ENCODE results near the gene CEP83.
"Not testable (repeated sequence)": the region's sequence is repeated elsewhere in the genome, so short reads cannot be mapped to it uniquely, and the experiment has no call there.

The CEP83 gene

DNA sequence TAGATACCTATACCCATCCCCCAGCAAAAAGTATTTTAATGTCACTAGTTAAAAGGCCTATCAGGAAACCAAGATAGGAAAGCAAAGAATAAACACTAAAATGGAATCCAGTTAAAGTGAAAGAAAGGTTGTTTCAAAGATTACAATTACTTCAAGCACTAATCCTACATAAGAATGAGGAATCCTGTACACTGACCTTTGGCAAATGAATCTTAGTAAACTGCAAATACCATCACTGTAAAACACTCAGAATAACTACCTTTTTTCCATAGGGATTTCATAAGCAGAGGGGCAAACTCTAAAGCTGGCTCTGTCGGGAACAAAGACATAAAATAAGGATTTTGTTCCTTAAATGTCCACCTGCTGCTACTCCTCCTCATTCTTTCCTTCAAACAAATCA lies 25.9 kb downstream of the CEP83 start:
- no peak for DNase-seq (ENCODE audit: low read depth in 2 of 3, low spot score in 2 of 3)

GRCh38 chr12:94430304-94430703 lies 29.4 kb downstream of the CEP83 start:
- no peak for DNase-seq (ENCODE audit: low read depth in 2 of 3, low spot score in 2 of 3)

DNA sequence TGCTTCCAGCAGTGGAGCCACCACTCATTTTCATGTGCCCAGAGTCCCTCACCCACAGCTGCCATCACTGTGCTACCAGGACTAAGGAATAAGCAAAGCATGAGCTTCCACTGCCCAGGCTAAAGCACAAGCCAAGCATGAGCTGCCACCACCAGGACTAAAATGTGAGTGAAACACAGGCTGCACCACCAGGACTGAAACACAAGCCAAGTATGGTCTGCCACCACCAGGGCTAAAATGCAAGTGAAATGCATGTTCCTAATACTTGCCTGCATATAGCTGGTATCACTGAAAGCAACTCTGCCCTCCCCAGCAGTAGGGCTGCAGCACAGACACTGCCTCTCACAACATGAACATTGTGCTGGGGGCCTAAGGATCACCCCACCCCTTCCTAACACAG lies 30.0 kb downstream of the CEP83 start:
- DNase-seq (ENCODE audit: low read depth in 2 of 3, low spot score in 2 of 3): no peak

GRCh38 chr12:94429191-94429590 lies 30.5 kb downstream of the CEP83 start:
- no peak for DNase-seq (ENCODE audit: low read depth in 2 of 3, low spot score in 2 of 3)

- DNase-seq (ENCODE audit: low read depth in 2 of 3, low spot score in 2 of 3): no peak
These were observed 31.9 kb downstream of the CEP83 start for GRCh38 chr12:94427501-94428381.

- DNase-seq (ENCODE audit: low read depth in 2 of 3, low spot score in 2 of 3): no peak
These were observed 33.6 kb downstream of the CEP83 start for GRCh38 chr12:94426049-94426448.

- not testable (repeated sequence) for DNase-seq (ENCODE audit: low read depth in 2 of 3, low spot score in 2 of 3)
These were observed 34.8 kb downstream of the CEP83 start for GRCh38 chr12:94424830-94425229.

DNA sequence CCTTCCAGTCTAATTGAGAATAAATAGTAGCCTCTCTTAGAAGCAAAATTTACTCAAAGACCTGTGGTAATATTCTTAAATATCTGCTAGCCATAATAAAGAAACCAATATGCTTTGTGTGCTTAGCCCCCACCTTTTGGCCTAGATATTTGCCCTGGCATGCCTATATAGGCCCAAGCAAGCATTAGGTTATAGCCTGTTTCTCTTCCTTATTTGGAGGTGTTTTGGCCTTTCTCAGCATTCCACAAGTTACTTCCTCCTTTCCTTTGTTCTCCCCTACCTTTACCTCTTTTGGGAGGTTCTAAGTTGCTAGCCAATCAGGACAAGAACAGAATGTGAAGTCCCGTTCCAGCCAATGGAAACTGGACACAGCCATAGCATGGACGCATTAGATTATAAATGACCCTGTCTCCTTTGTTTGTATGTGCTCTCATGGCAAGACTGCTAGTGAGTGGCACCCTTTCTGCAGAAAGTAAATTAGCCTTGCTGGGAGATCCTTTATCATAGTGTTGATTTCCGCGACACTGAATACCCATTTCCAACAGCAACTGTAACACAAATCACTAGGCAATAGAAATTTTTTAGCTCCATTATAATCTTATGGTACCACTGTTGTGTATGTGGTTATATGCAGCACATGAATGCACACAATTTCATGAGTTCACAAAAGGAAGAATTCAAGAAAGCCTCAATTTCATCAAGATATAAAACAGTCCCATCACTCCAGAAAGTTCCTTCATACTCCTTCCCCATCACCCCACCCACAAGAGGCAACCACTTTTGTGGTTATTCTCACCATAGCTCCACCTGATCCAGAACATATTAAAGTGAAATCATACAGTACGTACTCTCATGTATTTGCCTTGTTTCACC lies 37.6 kb downstream of the CEP83 start:
- DNase-seq (ENCODE audit: low read depth in 2 of 3, low spot score in 2 of 3): no peak

DNA sequence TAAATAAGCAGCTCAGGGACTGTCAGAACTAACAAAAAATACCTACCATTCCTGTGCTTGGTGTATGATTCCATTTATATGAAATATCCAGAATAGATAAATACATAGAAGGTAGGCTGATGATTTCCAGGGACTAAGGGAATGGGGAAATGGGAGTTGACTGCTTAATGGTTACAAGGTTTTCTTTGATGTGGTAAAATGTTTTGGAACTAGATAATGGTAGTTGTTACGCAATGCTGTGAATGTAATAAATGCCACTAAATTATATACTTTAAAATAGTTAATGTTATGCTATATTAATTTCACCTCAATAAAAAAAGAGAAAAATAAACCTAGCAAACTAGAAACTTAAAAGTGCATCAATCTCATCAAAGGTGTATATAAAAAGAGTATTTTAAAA lies 41.1 kb downstream of the CEP83 start:
- DNase-seq (ENCODE audit: low read depth in 2 of 3, low spot score in 2 of 3): no peak

DNA sequence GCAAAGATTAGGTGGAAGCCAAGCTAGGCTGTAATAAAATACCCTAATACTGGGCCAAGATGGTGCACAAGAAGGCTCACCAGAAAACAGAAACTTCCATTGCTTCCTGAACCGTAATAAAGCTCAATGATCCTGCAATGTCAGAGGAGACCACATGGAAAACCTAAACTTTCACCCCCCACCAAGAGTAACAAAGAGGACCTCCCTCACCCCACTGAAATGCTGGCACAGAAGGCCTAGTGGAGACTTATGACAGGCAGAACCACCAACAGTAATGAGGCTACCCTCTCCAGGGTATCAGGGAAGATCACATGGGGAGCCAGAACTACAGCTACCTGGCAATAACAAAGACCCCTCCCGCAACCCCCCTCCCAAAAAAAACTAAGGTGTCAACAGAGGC lies 43.1 kb downstream of the CEP83 start:
- DNase-seq (ENCODE audit: low read depth in 2 of 3, low spot score in 2 of 3): no peak

DNA sequence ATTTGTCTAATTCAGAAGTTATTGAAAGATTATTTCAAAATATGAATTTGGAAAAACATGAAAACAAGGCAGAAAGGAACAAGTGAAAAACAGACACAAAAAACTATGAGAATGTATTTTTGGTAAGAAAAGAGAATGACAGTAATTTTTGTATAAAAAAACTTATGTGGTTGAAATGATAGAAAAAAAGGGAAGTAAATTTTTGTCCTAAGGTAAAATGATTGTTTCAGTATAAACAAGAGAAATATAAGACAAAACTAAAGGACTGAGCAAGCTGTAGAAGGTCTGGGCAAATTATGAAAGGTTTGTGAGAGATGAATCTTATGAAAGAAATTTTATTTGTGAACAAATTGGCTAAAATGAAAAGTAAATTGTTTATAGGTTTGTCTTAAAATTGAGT lies 44.6 kb downstream of the CEP83 start:
- no peak for DNase-seq (ENCODE audit: low read depth in 2 of 3, low spot score in 2 of 3)

DNA sequence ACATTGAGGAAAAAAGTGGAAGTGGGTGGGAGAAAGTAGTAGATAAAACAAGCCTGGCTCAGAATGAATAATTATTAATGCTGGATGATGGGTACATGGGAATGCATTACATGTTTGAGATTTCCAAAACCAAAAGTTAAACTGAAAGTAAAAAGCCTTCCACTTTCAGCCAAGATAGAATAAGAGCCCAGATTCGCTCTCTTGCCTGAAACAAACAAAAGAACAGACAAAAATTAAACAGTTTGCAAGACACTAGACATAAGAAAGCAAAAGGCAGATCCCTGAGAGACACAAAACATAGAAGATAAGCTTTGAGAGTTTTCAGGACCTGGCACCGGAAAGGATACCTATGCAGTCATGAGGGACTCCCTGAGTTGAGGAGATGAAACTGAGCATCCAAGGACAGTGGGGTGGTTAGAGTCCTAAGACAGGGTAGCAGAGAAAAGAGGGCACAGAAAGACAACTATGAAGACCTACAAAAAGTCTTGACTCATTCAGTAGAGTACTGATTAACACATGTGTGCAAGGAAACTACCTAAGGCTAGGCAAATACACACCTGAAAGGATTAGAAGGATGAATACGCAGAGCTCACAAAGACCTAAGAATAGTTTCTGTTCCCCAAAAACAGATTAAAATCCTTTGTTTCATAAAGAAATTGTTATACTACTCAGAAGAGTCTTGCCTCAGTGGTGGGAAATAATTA lies 54.1 kb downstream of the CEP83 start:
- DNase-seq (ENCODE audit: low read depth in 2 of 3, low spot score in 2 of 3): no peak

DNA sequence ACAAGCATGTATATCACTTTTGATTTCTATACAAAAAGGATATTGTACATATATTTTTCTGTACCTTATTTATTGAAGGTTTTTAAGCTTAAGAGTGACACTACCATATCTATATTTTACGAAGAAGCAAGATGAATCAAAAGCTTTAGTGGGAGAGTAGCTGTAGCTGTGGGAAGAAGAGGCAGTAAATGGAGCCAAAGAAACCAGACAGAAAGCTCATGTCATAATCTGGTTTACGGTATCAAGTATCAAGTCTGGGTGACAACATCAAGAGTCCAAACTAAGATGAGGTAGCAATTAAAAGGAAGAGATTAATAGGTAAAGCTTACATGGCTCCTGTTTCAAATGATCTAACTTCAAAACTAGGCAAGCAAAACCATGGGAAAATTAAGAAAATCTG lies 54.8 kb downstream of the CEP83 start:
- DNase-seq (ENCODE audit: low read depth in 2 of 3, low spot score in 2 of 3): no peak

DNA sequence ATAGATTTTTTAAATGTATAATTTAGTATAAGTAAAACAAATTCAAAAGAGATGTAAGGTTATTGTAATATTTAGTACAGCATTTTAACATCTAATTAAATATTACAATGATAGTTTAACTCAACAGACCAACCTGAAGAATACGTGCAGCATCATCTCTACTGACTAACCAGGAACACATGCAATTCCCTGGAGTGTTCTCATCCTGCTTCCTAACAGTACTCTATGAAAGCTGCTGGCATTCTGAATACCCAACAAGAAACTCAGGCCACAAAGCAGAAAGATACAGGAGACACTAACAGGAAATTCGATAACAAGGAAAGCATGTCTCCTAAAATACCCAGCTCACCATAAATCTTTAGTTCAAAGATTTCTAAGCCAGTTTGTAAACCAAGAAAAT lies 58.3 kb downstream of the CEP83 start:
- DNase-seq (ENCODE audit: low read depth in 2 of 3, low spot score in 2 of 3): no peak

- DNase-seq (ENCODE audit: low read depth in 2 of 3, low spot score in 2 of 3): not testable (repeated sequence)
These were observed 61.0 kb downstream of the CEP83 start for GRCh38 chr12:94398685-94399084.

DNA sequence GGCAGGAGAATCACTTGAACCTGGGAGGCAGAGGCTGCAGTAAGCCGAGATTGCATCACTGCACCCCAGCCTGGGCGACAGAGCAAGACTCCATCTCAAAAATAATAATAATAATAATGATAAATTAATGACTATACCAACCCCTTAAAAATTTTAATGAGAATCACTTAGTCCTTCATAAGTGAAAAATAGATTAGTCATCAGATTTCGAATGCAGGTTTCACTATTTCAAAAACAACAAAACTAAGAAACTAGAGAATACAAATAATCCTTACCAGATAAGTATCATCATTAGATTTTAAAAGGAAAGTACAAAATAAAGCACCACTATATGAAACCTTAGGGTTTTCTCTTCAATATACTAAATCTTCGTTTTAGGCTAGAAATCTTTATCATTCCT lies 62.3 kb downstream of the CEP83 start:
- DNase-seq (ENCODE audit: low read depth in 2 of 3, low spot score in 2 of 3): no peak

- DNase-seq (ENCODE audit: low read depth in 2 of 3, low spot score in 2 of 3): not testable (repeated sequence)
These were observed 63.7 kb downstream of the CEP83 start for GRCh38 chr12:94396014-94396413.

- no peak for DNase-seq (ENCODE audit: low read depth in 2 of 3, low spot score in 2 of 3)
These were observed 69.6 kb downstream of the CEP83 start for GRCh38 chr12:94390130-94390485.

DNA sequence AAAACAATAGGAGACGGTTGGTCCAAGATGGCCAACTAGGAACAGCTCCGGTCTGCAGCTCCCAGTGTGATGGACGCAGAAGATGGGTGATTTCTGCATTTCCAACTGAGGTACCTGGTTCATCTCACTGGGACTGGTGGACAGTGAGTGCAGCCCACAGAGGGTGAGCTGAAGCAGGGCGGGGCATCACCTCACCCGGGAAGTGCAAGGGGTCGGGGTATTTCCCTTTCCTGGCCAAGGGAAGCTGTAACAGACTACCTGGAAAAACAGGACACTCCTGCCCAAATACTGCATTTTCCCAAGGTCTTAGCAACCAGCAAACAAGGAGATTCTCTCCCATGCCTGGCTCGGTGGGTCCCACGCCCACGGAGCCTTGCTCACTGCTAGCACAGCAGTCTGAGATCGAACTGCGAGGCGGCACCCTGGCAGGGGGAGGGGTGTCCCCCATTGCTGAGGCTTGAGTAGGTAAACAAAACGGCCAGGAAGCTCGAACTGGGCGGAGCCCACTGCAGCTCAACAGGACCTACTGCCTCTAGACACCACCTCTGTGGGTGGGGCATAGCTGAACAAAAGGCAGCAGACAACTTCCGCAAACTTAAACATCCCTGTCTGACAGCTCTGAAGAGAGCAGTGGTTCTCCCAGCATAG lies 70.1 kb downstream of the CEP83 start:
- DNase-seq (ENCODE audit: low read depth in 2 of 3, low spot score in 2 of 3): not testable (repeated sequence)

DNA sequence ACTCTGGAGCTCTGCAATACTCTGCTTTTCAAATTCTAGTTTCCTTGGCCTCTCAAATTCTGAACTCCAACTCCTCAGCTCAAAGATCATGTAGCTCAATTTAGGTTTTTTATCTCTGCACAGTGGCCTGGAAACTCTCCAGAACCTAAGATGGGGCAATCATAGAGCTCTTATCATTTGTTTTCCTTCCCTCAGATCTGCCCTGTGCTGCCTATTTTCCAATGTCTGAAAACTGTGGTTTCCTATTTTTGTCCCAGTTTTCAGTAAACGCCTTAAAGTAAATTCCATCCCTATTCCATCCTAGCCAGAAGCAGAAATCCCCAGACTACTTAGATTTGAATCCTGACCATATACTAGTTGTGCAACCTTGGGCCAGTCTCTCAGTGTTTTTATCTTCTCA lies 73.2 kb downstream of the CEP83 start:
- DNase-seq (ENCODE audit: low read depth in 2 of 3, low spot score in 2 of 3): no peak

DNA sequence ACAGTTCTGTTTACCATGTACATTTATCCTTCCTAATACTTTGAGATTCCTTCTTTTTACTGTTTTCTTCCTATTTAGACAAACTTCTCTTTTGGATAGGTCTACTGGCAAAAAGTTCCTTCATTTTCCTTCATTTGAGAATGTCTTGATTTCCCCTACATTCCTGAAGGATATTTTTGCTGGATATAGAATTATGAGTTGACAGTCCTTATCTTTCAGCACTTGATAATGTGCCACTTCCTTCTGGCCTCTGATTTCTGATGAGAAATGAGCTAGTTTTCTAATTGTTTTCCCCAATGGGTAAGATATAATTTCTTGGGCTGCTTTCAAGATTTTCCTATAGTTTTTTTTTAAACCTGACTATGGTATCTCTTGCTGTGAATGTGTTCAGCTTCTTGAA lies 75.6 kb downstream of the CEP83 start:
- no peak for DNase-seq (ENCODE audit: low read depth in 2 of 3, low spot score in 2 of 3)
